MCF 10A (cell line): ENCODE measurements around the gene CNIH4. TPM values are rescaled to one million over a fixed set of nuclear protein-coding genes. Genes with fewer than 3 reads are reported as not detected.
"Not testable (repeated sequence)": the region's sequence is repeated elsewhere in the genome, so short reads cannot be mapped to it uniquely, and the experiment has no call there.

Experiments used
- BruUV-seq: library from RNA; stranded (reverse); fragments of 400-500 nt; replicated peaks from 2 replicates; lab custom pipeline; 2021; lab: Mats Ljungman, UMichigan
- CTCF ChIA-PET: fragments of 300-600 bp; sonication (Branson Sonifier 250); formaldehyde crosslinking; extraction: SDS; loops from one replicate; lab custom pipeline; 2021; ENCODE audit warnings: antibody characterized with exemption, inconsistent platforms; lab: Yijun Ruan, JAX
- POLR2A ChIA-PET: fragments of 300-600, 350-650 bp; sonication (Branson Sonifier 250); formaldehyde crosslinking; extraction: SDS; loops from one replicate; lab custom pipeline; 2020; ENCODE audit warnings: antibody characterized with exemption, inconsistent platforms; lab: Yijun Ruan, JAX
- DNase-seq: peaks from one replicate; pipeline ENCODE4 v3.0.0-alpha.2; 2018; ENCODE audit not compliant: unreplicated experiment
- H3K27ac Mint-ChIP-seq: one replicate; pipeline ENCODE4 v1.8.0; 2022; ENCODE audit warnings: mild to moderate bottlenecking, low read depth, mixed read lengths; ENCODE audit not compliant: unreplicated experiment
- H3K27me3 Mint-ChIP-seq: one replicate; pipeline ENCODE4 v1.8.0; 2022; ENCODE audit warnings: mixed read lengths; ENCODE audit not compliant: insufficient read depth, unreplicated experiment
- H3K36me3 Mint-ChIP-seq: one replicate; pipeline ENCODE4 v1.8.0; 2022; ENCODE audit warnings: mild to moderate bottlenecking, moderate library complexity, mixed read lengths; ENCODE audit not compliant: insufficient read depth, unreplicated experiment
- H3K4me1 Mint-ChIP-seq: one replicate; pipeline ENCODE4 v1.8.0; 2022; ENCODE audit warnings: mixed read lengths; ENCODE audit not compliant: insufficient read depth, unreplicated experiment
- H3K4me3 Mint-ChIP-seq: one replicate; pipeline ENCODE4 v1.8.0; 2022; ENCODE audit warnings: mild to moderate bottlenecking, moderate library complexity, mixed read lengths; ENCODE audit not compliant: unreplicated experiment
- H3K9me3 Mint-ChIP-seq: one replicate; pipeline ENCODE4 v1.8.0; 2022; ENCODE audit warnings: mixed read lengths; ENCODE audit not compliant: unreplicated experiment
- intact Hi-C: fragments of 100-400 bp; cut with micrococcal nuclease; formaldehyde crosslinking; loops from 2 replicates; pipeline ENCODE4 v1.14.1; 2022
- total RNA-seq: library from RNA; stranded (reverse); gene quantifications from 2 replicates; pipeline ENCODE4 v1.2.3, GENCODE V29; 2022
- TF ChIP-seq, protein P1 (sequence below): fragments of 200-600 bp; IDR thresholded peaks from one replicate; pipeline ENCODE4 v1.8.0; 2022; ENCODE audit warnings: antibody characterized with exemption, mild to moderate bottlenecking; ENCODE audit not compliant: unreplicated experiment

Gene CNIH4
- total RNA-seq, 1 experiment from 2014 or later = 190 TPM

GRCh38 chr1:224338150-224338838 lies 18.4 kb upstream of the CNIH4 start:
- POLR2A ChIA-PET = interaction anchor here (1.0 kb wide), 1 partner anchor 8 kb away, joined by 4 read pairs; the partner anchor contains the start of gene NVL
- BruUV-seq = no TSS peak
- no peak overlapping the region for H3K27ac Mint-ChIP-seq
- peaks cover 13% of the 10 kb centered on the region for H3K9me3 Mint-ChIP-seq
- intact Hi-C loops = no loop called here
- no peak overlapping the region for H3K4me3 Mint-ChIP-seq
- TF ChIP-seq, protein P1, sequence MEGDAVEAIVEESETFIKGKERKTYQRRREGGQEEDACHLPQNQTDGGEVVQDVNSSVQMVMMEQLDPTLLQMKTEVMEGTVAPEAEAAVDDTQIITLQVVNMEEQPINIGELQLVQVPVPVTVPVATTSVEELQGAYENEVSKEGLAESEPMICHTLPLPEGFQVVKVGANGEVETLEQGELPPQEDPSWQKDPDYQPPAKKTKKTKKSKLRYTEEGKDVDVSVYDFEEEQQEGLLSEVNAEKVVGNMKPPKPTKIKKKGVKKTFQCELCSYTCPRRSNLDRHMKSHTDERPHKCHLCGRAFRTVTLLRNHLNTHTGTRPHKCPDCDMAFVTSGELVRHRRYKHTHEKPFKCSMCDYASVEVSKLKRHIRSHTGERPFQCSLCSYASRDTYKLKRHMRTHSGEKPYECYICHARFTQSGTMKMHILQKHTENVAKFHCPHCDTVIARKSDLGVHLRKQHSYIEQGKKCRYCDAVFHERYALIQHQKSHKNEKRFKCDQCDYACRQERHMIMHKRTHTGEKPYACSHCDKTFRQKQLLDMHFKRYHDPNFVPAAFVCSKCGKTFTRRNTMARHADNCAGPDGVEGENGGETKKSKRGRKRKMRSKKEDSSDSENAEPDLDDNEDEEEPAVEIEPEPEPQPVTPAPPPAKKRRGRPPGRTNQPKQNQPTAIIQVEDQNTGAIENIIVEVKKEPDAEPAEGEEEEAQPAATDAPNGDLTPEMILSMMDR = no peak
- peaks cover 18% of the 10 kb centered on the region for H3K4me1 Mint-ChIP-seq
- no peaks in the 10 kb centered on the region for H3K36me3 Mint-ChIP-seq
- CTCF ChIA-PET = interaction anchor here (0.9 kb wide), 1 partner anchor 222 kb away, joined by 6 read pairs; no protein-coding TSS in a partner anchor
- DNase-seq = peak; percentile 35
- H3K27me3 Mint-ChIP-seq = no peaks in the 10 kb centered on the region

DNA sequence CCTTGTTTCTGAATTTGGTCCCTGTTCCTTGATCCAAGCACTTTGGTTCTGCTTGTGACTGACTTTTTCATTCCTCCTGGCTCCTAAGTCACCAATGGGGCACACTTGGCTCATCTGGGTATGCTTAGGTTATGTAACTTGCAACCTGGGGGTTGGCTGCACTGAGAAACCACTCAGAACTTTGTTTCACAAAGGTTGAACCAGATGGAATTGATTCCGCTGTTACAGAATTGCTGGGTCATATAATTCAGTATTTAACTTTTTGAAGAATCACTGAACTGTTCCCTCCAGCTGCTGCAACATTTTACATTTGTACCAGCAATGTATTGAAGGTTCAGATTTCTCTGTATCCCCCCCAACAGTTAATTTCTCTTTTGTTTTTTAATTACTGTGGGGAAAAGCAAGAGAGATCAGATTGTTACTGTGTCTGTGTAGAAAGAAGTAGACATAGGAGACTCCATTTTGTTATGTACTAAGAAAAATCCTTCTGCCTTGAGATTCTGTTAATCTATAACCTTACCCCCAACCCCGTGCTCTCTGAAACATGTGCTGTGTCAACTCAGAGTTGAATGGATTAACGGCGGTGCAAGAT lies 17.1 kb upstream of the CNIH4 start:
- no peaks in the 10 kb centered on the region for H3K27me3 Mint-ChIP-seq
- no peak overlapping the region for H3K4me3 Mint-ChIP-seq
- ChIA-PET CTCF (interaction anchor here (0.6 to 0.9 kb wide), 2 partner anchors 121 to 223 kb away, joined by 5 to 6 read pairs; no protein-coding TSS in a partner anchor), POLR2A (interaction anchor here (1.0 kb wide), 1 partner anchor 10 kb away, joined by 4 read pairs; the partner anchor contains the start of gene NVL)
- no peak for DNase-seq
- intact Hi-C loops = no loop called here
- no peak overlapping the region for H3K27ac Mint-ChIP-seq
- TF ChIP-seq, protein P1 = no peak
- H3K4me1 Mint-ChIP-seq = peaks cover 5% of the 10 kb centered on the region
- no peaks in the 10 kb centered on the region for H3K36me3 Mint-ChIP-seq
- no TSS peak for BruUV-seq
- H3K9me3 Mint-ChIP-seq = peaks cover 20% of the 10 kb centered on the region

GRCh38 chr1:224340453-224341384 lies 16.0 kb upstream of the CNIH4 start:
- peak overlapping the region; percentile 63 for H3K4me3 Mint-ChIP-seq
- H3K27me3 Mint-ChIP-seq, H3K27ac Mint-ChIP-seq, H3K36me3 Mint-ChIP-seq, BruUV-seq, intact Hi-C loops, H3K4me1 Mint-ChIP-seq: not testable (repeated sequence)
- H3K9me3 Mint-ChIP-seq = peaks cover 20% of the 10 kb centered on the region
- CTCF ChIA-PET = interaction anchor here (0.6 kb wide), 1 partner anchor 183 kb away, joined by 3 read pairs; no protein-coding TSS in a partner anchor
- peak; percentile 18 for DNase-seq
- POLR2A ChIA-PET = interaction anchor here (0.6 kb wide), 1 partner anchor 11 kb away, joined by 3 read pairs; no protein-coding TSS in a partner anchor

DNA sequence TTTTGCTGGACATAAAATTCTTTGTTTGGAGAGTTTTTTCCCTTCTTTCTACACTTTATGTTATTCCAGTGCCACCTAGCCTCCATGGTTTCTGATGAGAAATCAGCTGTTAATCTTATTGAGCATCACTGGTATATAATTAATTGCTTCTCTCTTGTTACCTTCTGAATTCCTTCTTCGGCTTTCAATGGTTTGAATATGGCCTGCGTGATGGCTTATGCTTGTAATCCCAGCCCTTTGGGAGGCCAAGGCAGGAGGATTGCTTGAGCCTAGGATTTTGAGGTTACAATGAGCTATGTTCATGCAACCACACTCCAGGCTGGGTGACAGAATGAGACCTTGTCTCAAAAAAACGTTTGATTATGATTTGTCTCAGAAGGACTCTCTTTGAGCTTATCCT lies 13.0 kb upstream of the CNIH4 start:
- Mint-ChIP-seq H3K27me3 (no peaks in the 10 kb centered on the region), H3K36me3 (no peaks in the 10 kb centered on the region), H3K9me3 (peaks cover 38% of the 10 kb centered on the region), H3K4me3 (no peak overlapping the region), H3K4me1 (peaks cover 5% of the 10 kb centered on the region), H3K27ac (no peak overlapping the region)
- POLR2A ChIA-PET = interaction anchor here (0.5 to 2.4 kb wide), 5 partner anchors 9 to 1102 kb away, joined by 3 to 11 read pairs (median 5); partner anchors contain the start of genes CNIH4 and NVL
- CTCF ChIA-PET = interaction anchor here (0.6 to 1.9 kb wide), 7 partner anchors 8 to 583 kb away, joined by 3 to 12 read pairs (median 4); partner anchors contain the start of gene NVL
- TF ChIP-seq, protein P1 = no peak
- peak; percentile 34 for DNase-seq
- intact Hi-C loops = no loop called here
- BruUV-seq = no TSS peak
